Loucy (cell line): ENCODE measurements around the gene HIRA.

Source experiments
- H2AFZ ChIP-seq: fragments of 200-600 bp; sonication (generic); 2 replicates; pipeline ENCODE4 v1.6.0; 2016; ENCODE audit warnings: antibody characterized with exemption, mild to moderate bottlenecking, low read length, moderate library complexity
- H3F3A ChIP-seq: fragments of 200-600 bp; 2 replicates; pipeline ENCODE4 v1.6.0; 2016; ENCODE audit warnings: antibody characterized with exemption, low read depth, mild to moderate bottlenecking
- H3K27me3 ChIP-seq: fragments of 200-600 bp; sonication (generic); 2 replicates; pipeline ENCODE4 v1.6.1; 2014; ENCODE audit warnings: low read length, mild to moderate bottlenecking; ENCODE audit not compliant: insufficient read depth, poor library complexity, severe bottlenecking
- H3K36me3 ChIP-seq: fragments of 200-600 bp; sonication (generic); 2 replicates; pipeline ENCODE4 v1.6.1; 2016; ENCODE audit warnings: low read length; ENCODE audit not compliant: insufficient read depth
- H3K4me1 ChIP-seq: fragments of 200-600 bp; sonication (generic); 2 replicates; pipeline ENCODE4 v1.5.1; 2014; ENCODE audit warnings: low read length, mild to moderate bottlenecking; ENCODE audit not compliant: insufficient read depth, poor library complexity, severe bottlenecking
- H3K4me2 ChIP-seq: fragments of 200-600 bp; sonication (generic); 2 replicates; pipeline ENCODE4 v1.6.0; 2014; ENCODE audit warnings: antibody characterized with exemption, low read length, low read depth, mild to moderate bottlenecking; ENCODE audit not compliant: poor library complexity, severe bottlenecking
- H3K4me3 ChIP-seq: fragments of 200-600 bp; sonication (generic); 2 replicates; pipeline ENCODE4 v1.5.1; 2014; ENCODE audit warnings: low read length, mild to moderate bottlenecking, mixed read lengths; ENCODE audit not compliant: poor library complexity, severe bottlenecking
- H3K79me2 ChIP-seq: fragments of 200-600 bp; sonication (generic); 2 replicates; pipeline ENCODE4 v1.6.1; 2014; ENCODE audit warnings: low read length; ENCODE audit not compliant: insufficient read depth
- H3K9ac ChIP-seq: fragments of 200-600 bp; sonication (generic); 2 replicates; pipeline ENCODE4 v1.6.0; 2014; ENCODE audit warnings: mild to moderate bottlenecking, low read depth, low read length, moderate library complexity; ENCODE audit not compliant: poor library complexity, severe bottlenecking
- H3K9me2 ChIP-seq: fragments of 200-600 bp; sonication (generic); replicated peaks from 2 replicates; pipeline ENCODE4 v1.6.1; 2016; ENCODE audit warnings: low read depth, low read length, mixed read lengths
- H3K9me3 ChIP-seq: fragments of 200-600 bp; sonication (generic); 2 replicates; pipeline ENCODE4 v1.6.1; 2014; ENCODE audit warnings: mild to moderate bottlenecking, antibody characterized with exemption, low read length, low read depth; ENCODE audit not compliant: insufficient read depth
- H4K20me1 ChIP-seq: fragments of 200-600 bp; sonication (generic); 2 replicates; pipeline ENCODE4 v1.6.0; 2014; ENCODE audit warnings: antibody characterized with exemption, low read length, mild to moderate bottlenecking; ENCODE audit not compliant: insufficient read depth, poor library complexity, severe bottlenecking
- CTCF ChIP-seq: fragments of 200-600 bp; sonication (generic); conservative IDR thresholded peaks from 2 replicates; pipeline ENCODE4 v1.5.1; 2014; ENCODE audit warnings: mild to moderate bottlenecking, antibody characterized with exemption, low read length
- EZH2phosphoT487 ChIP-seq: fragments of 200-600 bp; IDR thresholded peaks from 2 replicates; pipeline ENCODE4 v1.6.1; 2018; ENCODE audit warnings: antibody characterized with exemption, mild to moderate bottlenecking, moderate library complexity, borderline replicate concordance

HIRA gene

GRCh38 chr22:19411690-19412045, 19.9 kb downstream of the HIRA start:
- Histone ChIP-seq H4K20me1 (peaks cover 6% of the 10 kb centered on the region), H3K36me3 (peaks cover 46% of the 10 kb centered on the region; the same call in 1 of the 2 replicates), H3K4me3 (no peak overlapping the region), H3F3A (no peaks in the 10 kb centered on the region), H3K4me1 (no peaks in the 10 kb centered on the region), H2AFZ (no peak overlapping the region), H3K9me2 (no peaks in the 10 kb centered on the region), H3K4me2 (no peak overlapping the region), H3K9ac (no peak overlapping the region), H3K79me2 (peaks cover 53% of the 10 kb centered on the region), H3K27me3 (no peaks in the 10 kb centered on the region), H3K9me3 (no peaks in the 10 kb centered on the region)
- TF ChIP-seq CTCF (no peak), EZH2phosphoT487 (no peak)

- Histone ChIP-seq H3K4me1 (no peaks in the 10 kb centered on the region), H3K4me3 (no peak overlapping the region), H3F3A (no peaks in the 10 kb centered on the region), H3K79me2 (peaks cover 48% of the 10 kb centered on the region), H3K9me2 (no peaks in the 10 kb centered on the region), H3K27me3 (no peaks in the 10 kb centered on the region), H3K9me3 (no peaks in the 10 kb centered on the region), H3K4me2 (no peak overlapping the region), H4K20me1 (peaks cover 6% of the 10 kb centered on the region), H2AFZ (no peak overlapping the region), H3K9ac (no peak overlapping the region), H3K36me3 (peaks cover 51% of the 10 kb centered on the region; the same call in 1 of the 2 replicates)
- TF ChIP-seq CTCF (no peak), EZH2phosphoT487 (no peak)
Observed at GRCh38 chr22:19410941-19411689, 20.4 kb downstream of the HIRA start.

- Histone ChIP-seq H3K4me1 (no peaks in the 10 kb centered on the region), H3K27me3 (no peaks in the 10 kb centered on the region), H2AFZ (no peak overlapping the region), H3K4me3 (no peak overlapping the region), H3K9me3 (no peaks in the 10 kb centered on the region), H3K36me3 (peaks cover 73% of the 10 kb centered on the region; the same call in 1 of the 2 replicates), H4K20me1 (peaks cover 6% of the 10 kb centered on the region), H3K9me2 (no peaks in the 10 kb centered on the region), H3K9ac (no peak overlapping the region), H3K79me2 (peaks cover 23% of the 10 kb centered on the region), H3K4me2 (no peak overlapping the region), H3F3A (no peaks in the 10 kb centered on the region)
- TF ChIP-seq CTCF (no peak), EZH2phosphoT487 (no peak)
Observed at GRCh38 chr22:19407649-19408606, 23.6 kb downstream of the HIRA start.
